ENCODE results near the gene ANXA10.

DNA sequence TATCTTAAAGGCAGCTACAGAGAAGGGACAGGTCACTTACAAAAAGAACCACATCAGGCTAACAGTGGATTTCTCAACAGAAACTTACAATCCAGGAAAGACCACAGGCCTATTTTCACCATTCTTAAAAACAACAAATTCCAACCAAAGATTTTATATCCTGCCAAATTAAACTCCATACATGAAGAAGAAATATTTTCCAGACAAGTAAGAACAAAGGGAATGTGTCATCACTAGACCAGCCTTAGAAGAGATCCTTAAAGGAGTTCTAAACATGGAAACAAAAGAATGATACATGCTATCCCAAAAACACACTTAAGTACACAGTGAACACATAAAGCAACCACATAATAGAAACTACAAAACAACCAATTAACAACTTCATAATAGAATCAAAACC is 105.6 kb downstream of the ANXA10 start:
- no peak for TF ChIP-seq POLR2AphosphoS5 (IDR thresholded peaks at IDR 0.05; ENCODE audit: low read depth, low read length)
- no peak for TF ChIP-seq SIN3A (IDR thresholded peaks at IDR 0.05; ENCODE audit: borderline replicate concordance, insufficient read depth, low read length)
- TF ChIP-seq, protein P1, sequence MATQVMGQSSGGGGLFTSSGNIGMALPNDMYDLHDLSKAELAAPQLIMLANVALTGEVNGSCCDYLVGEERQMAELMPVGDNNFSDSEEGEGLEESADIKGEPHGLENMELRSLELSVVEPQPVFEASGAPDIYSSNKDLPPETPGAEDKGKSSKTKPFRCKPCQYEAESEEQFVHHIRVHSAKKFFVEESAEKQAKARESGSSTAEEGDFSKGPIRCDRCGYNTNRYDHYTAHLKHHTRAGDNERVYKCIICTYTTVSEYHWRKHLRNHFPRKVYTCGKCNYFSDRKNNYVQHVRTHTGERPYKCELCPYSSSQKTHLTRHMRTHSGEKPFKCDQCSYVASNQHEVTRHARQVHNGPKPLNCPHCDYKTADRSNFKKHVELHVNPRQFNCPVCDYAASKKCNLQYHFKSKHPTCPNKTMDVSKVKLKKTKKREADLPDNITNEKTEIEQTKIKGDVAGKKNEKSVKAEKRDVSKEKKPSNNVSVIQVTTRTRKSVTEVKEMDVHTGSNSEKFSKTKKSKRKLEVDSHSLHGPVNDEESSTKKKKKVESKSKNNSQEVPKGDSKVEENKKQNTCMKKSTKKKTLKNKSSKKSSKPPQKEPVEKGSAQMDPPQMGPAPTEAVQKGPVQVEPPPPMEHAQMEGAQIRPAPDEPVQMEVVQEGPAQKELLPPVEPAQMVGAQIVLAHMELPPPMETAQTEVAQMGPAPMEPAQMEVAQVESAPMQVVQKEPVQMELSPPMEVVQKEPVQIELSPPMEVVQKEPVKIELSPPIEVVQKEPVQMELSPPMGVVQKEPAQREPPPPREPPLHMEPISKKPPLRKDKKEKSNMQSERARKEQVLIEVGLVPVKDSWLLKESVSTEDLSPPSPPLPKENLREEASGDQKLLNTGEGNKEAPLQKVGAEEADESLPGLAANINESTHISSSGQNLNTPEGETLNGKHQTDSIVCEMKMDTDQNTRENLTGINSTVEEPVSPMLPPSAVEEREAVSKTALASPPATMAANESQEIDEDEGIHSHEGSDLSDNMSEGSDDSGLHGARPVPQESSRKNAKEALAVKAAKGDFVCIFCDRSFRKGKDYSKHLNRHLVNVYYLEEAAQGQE (IDR thresholded peaks at IDR 0.05; ENCODE audit: insufficient read depth in 1 of 2, low read depth in 2 of 2, low read length in 2 of 2): no peak

Data from PFSK-1 (cell line).